ENCODE measurements around the gene XYLB. TPM values are rescaled to one million over a fixed set of nuclear protein-coding genes. Genes with fewer than 3 reads are reported as not detected.
A peak's percentile ranks its signal among the peaks of the same experiment; 100 is the strongest.

The XYLB gene
- total and polyA plus RNA-seq, 3 experiments from 2014 or later: 0.15 to 6.2 (median 5.7) TPM

- DNase-seq: no peak
- H3K36me3 ChIP-seq (ENCODE audit: insufficient read depth, low read length): no peaks in the 10 kb centered on the region
- peaks cover 7 to 26% of the 10 kb centered on the region in 2 donors for H3K27me3 Mint-ChIP-seq
- H3K9me3 ChIP-seq (ENCODE audit: low read length): no peaks in the 10 kb centered on the region
- H3K4me1 Mint-ChIP-seq: no peaks in the 10 kb centered on the region
- ChIA-PET CTCF (no interaction called here), POLR2A (no interaction called here)
- no peak overlapping the region for H3K4me3 ChIP-seq (ENCODE audit: low read length)
- peaks cover 0 to 2% (median 0%) of the 10 kb centered on the region in 5 donors for H3K9me3 Mint-ChIP-seq
- H3K4me3 Mint-ChIP-seq: no peak overlapping the region
- no peaks in the 10 kb centered on the region for H3K36me3 Mint-ChIP-seq
- no peaks in the 10 kb centered on the region for H3K4me1 ChIP-seq (ENCODE audit: insufficient read depth, low read length)
- no peak overlapping the region for H3K27ac ChIP-seq (ENCODE audit: low read depth, low read length)
- no peak overlapping the region for H3K27ac Mint-ChIP-seq
- peaks cover 5% of the 10 kb centered on the region for H3K27me3 ChIP-seq (ENCODE audit: insufficient read depth, low read length, poor library complexity, severe bottlenecking)
These were observed 34.6 kb upstream of the XYLB start for GRCh38 chr3:38311941-38312340.

DNA sequence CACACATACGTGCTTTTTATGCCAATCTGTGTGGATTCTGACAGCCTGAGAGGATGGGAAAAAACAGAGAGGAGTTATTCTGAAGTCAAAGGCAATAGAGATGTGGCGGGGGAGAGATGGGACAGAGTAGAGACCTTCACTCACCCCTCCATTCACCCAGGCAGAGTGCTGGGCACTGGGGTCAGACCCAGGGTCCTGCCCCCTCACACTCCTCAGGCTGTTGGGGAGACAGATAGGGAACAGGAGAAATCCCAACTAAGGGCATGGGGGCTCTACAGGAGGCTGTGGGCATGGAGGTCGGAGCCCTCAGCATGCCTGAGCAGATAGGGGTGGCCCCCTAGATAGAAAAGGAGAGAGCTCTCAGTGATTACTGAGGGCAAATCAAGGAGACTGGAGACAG, 34.2 kb upstream of the XYLB start:
- Mint-ChIP-seq H3K27me3 (peaks cover 7 to 26% of the 10 kb centered on the region in 2 donors), H3K4me1 (no peaks in the 10 kb centered on the region), H3K9me3 (peaks cover 0 to 2% (median 0%) of the 10 kb centered on the region in 5 donors), H3K27ac (no peak overlapping the region), H3K36me3 (no peaks in the 10 kb centered on the region), H3K4me3 (no peak overlapping the region)
- no peak for DNase-seq
- H3K4me3 ChIP-seq (ENCODE audit: low read length): no peak overlapping the region
- ChIA-PET POLR2A (no interaction called here), CTCF (no interaction called here)
- no peaks in the 10 kb centered on the region for H3K4me1 ChIP-seq (ENCODE audit: insufficient read depth, low read length)
- no peaks in the 10 kb centered on the region for H3K9me3 ChIP-seq (ENCODE audit: low read length)
- no peaks in the 10 kb centered on the region for H3K36me3 ChIP-seq (ENCODE audit: insufficient read depth, low read length)
- H3K27ac ChIP-seq (ENCODE audit: low read depth, low read length): no peak overlapping the region
- peaks cover 5% of the 10 kb centered on the region for H3K27me3 ChIP-seq (ENCODE audit: insufficient read depth, low read length, poor library complexity, severe bottlenecking)

- H3K9me3 Mint-ChIP-seq: peaks cover 0 to 2% (median 0%) of the 10 kb centered on the region in 5 donors
- no peaks in the 10 kb centered on the region for H3K9me3 ChIP-seq (ENCODE audit: low read length)
- ChIA-PET CTCF (no interaction called here), POLR2A (no interaction called here)
- peak overlapping the region in 1 of 8 donors; percentile 80 for H3K27ac Mint-ChIP-seq
- H3K4me3 ChIP-seq (ENCODE audit: low read length): no peak overlapping the region
- DNase-seq: no peak
- no peaks in the 10 kb centered on the region for H3K36me3 ChIP-seq (ENCODE audit: insufficient read depth, low read length)
- H3K4me3 Mint-ChIP-seq: no peak overlapping the region
- no peaks in the 10 kb centered on the region for H3K4me1 Mint-ChIP-seq
- H3K36me3 Mint-ChIP-seq: no peaks in the 10 kb centered on the region
- H3K4me1 ChIP-seq (ENCODE audit: insufficient read depth, low read length): no peaks in the 10 kb centered on the region
- H3K27me3 Mint-ChIP-seq: peaks cover 7 to 20% of the 10 kb centered on the region in 2 donors
- peaks cover 5% of the 10 kb centered on the region for H3K27me3 ChIP-seq (ENCODE audit: insufficient read depth, low read length, poor library complexity, severe bottlenecking)
- H3K27ac ChIP-seq (ENCODE audit: low read depth, low read length): no peak overlapping the region
These were observed 33.3 kb upstream of the XYLB start for GRCh38 chr3:38313263-38313662.

DNA sequence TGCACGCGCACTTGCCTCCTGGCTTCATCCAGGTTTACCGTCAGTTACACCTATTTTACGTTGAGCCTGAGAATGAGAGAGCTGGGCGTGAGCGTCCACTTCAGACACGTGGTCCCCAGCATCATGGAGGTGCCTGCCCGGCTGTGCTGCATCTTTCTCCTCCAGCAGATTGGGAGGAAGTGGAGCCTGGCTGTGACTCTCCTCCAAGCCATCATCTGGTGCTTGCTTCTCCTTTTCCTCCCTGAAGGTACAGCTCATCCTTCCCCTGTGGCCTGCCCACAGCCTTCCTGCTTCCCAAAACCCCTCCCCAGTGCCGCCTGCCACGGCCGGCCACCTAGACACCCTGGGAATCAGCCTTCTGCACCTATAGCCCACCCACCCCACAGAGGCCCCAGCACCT, 32.9 kb upstream of the XYLB start:
- peaks cover 5% of the 10 kb centered on the region for H3K27me3 ChIP-seq (ENCODE audit: insufficient read depth, low read length, poor library complexity, severe bottlenecking)
- no peaks in the 10 kb centered on the region for H3K4me1 ChIP-seq (ENCODE audit: insufficient read depth, low read length)
- H3K4me3 Mint-ChIP-seq: no peak overlapping the region
- no peak for DNase-seq
- POLR2A ChIA-PET: no interaction called here
- no peaks in the 10 kb centered on the region for H3K36me3 ChIP-seq (ENCODE audit: insufficient read depth, low read length)
- H3K36me3 Mint-ChIP-seq: no peaks in the 10 kb centered on the region
- peaks cover 7 to 17% of the 10 kb centered on the region in 2 donors for H3K27me3 Mint-ChIP-seq
- no peaks in the 10 kb centered on the region for H3K9me3 ChIP-seq (ENCODE audit: low read length)
- no peak overlapping the region for H3K27ac Mint-ChIP-seq
- H3K4me3 ChIP-seq (ENCODE audit: low read length): no peak overlapping the region
- peaks cover 0 to 2% (median 0%) of the 10 kb centered on the region in 5 donors for H3K9me3 Mint-ChIP-seq
- no peak overlapping the region for H3K27ac ChIP-seq (ENCODE audit: low read depth, low read length)
- CTCF ChIA-PET: no interaction called here
- H3K4me1 Mint-ChIP-seq: no peaks in the 10 kb centered on the region

- CTCF ChIA-PET: no interaction called here
- H3K36me3 Mint-ChIP-seq: no peaks in the 10 kb centered on the region
These were observed 32.3 kb upstream of the XYLB start for GRCh38 chr3:38314112-38314763.

DNA sequence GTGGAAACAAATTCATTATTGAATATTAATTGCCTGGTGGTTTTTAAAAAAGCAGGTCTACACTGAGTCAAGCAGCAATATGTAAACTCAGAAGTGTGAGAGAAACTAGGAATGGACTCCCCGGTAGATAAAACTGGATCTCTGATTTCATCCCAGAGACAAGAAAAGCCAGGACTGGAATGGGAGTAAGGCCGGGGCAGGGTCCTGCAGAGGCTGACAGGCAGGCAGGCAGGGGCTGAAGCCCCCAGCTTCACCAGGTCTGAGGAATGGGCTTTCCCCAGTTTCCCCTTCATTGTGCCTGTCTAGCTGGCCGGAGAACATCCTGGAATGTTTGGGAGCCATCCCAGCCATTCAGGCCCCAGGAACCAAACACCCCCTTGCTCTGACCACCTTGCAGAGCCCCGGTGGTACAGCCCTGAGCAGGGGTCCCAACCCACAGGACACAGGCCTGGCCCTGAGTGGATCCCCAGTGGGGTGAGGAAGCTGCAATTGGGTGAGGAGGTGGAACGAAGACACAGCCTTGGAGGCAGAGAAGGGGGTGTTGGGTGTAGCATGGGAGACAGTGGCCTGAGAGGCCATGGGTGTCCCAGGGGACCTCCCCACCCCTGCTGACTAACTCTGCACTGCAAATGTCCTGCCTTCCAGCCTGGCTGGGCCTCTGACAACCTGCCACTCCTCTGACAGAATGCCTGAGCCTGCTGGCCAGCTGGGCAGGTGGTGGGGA, 31.7 kb upstream of the XYLB start:
- CTCF ChIA-PET: no interaction called here
- H3K4me3 Mint-ChIP-seq: no peak overlapping the region
- Histone ChIP-seq H3K9me3 (ENCODE audit: low read length) (no peaks in the 10 kb centered on the region), H3K4me1 (ENCODE audit: insufficient read depth, low read length) (no peaks in the 10 kb centered on the region), H3K27ac (ENCODE audit: low read depth, low read length) (no peak overlapping the region), H3K4me3 (ENCODE audit: low read length) (no peak overlapping the region), H3K36me3 (ENCODE audit: insufficient read depth, low read length) (no peaks in the 10 kb centered on the region), H3K27me3 (ENCODE audit: insufficient read depth, low read length, poor library complexity, severe bottlenecking) (peaks cover 5% of the 10 kb centered on the region)
- DNase-seq: no peak
- H3K36me3 Mint-ChIP-seq: no peaks in the 10 kb centered on the region
- no peak overlapping the region for H3K27ac Mint-ChIP-seq
- no peaks in the 10 kb centered on the region for H3K4me1 Mint-ChIP-seq
- H3K9me3 Mint-ChIP-seq: peaks cover 0 to 2% (median 0%) of the 10 kb centered on the region in 5 donors
- POLR2A ChIA-PET: no interaction called here
- peaks cover 2 to 9% of the 10 kb centered on the region in 2 donors for H3K27me3 Mint-ChIP-seq

More at GRCh38 chr3:38314112-38314763, 32.3 kb upstream of the XYLB start:
- DNase-seq: no peak
- Histone ChIP-seq H3K36me3 (ENCODE audit: insufficient read depth, low read length) (no peaks in the 10 kb centered on the region), H3K9me3 (ENCODE audit: low read length) (no peaks in the 10 kb centered on the region), H3K4me3 (ENCODE audit: low read length) (no peak overlapping the region), H3K27me3 (ENCODE audit: insufficient read depth, low read length, poor library complexity, severe bottlenecking) (peaks cover 5% of the 10 kb centered on the region), H3K4me1 (ENCODE audit: insufficient read depth, low read length) (no peaks in the 10 kb centered on the region), H3K27ac (ENCODE audit: low read depth, low read length) (no peak overlapping the region)
- Mint-ChIP-seq H3K9me3 (peaks cover 0 to 2% (median 0%) of the 10 kb centered on the region in 5 donors), H3K27me3 (peaks cover 6 to 14% of the 10 kb centered on the region in 2 donors), H3K27ac (no peak overlapping the region), H3K4me3 (no peak overlapping the region), H3K4me1 (no peaks in the 10 kb centered on the region)
- POLR2A ChIA-PET: no interaction called here

DNA sequence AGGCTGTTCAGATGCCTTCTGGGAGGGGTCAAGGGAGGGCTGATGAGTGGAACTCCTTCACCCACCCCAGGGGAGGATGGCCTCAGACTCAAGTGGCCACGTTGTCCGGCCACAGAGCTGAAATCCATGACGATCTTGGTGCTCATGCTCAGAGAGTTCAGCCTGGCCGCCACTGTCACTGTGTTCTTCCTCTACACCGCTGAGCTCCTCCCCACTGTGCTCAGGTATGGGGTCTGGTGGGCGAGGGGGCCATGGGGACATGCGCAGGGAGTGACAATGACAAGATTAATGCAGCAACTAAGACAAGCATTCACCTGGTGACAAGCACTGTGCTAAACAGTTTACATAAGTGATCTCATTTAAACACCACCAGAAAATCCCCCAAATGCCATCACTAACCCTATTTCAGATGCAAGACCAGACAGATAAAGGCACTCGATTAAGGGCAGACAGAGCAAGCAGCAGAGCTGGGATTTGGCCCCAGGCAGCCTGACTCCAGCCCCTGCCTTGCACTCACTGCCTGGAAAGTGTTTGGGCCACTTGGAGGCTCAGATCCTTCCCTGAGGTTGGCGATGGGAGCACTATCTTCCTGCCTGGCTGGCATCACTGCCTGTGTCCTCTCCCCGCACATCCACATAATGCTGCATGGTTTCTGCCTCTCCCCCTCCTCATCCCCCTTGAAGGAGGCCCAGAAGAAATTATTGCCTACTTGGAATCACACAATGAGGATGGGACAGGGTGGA, 30.9 kb upstream of the XYLB start:
- no peaks in the 10 kb centered on the region for H3K4me1 Mint-ChIP-seq
- Histone ChIP-seq H3K36me3 (ENCODE audit: insufficient read depth, low read length) (no peaks in the 10 kb centered on the region), H3K27ac (ENCODE audit: low read depth, low read length) (no peak overlapping the region), H3K9me3 (ENCODE audit: low read length) (no peaks in the 10 kb centered on the region), H3K27me3 (ENCODE audit: insufficient read depth, low read length, poor library complexity, severe bottlenecking) (peaks cover 4% of the 10 kb centered on the region), H3K4me3 (ENCODE audit: low read length) (no peak overlapping the region), H3K4me1 (ENCODE audit: insufficient read depth, low read length) (no peaks in the 10 kb centered on the region)
- no peak for DNase-seq
- no peak overlapping the region for H3K4me3 Mint-ChIP-seq
- H3K9me3 Mint-ChIP-seq: peaks cover 0 to 2% (median 0%) of the 10 kb centered on the region in 5 donors
- H3K27ac Mint-ChIP-seq: peak overlapping the region in 1 of 8 donors; percentile 58
- H3K36me3 Mint-ChIP-seq: peaks cover 0 to 2% (median 0%) of the 10 kb centered on the region in 3 donors
- ChIA-PET POLR2A (no interaction called here), CTCF (no interaction called here)
- H3K27me3 Mint-ChIP-seq: peaks cover 1 to 9% of the 10 kb centered on the region in 2 donors
